LNCAP (cell line): Measurements from ENCODE around the gene CHM.

ENCODE experiments used
- TF ChIP-seq, protein P1 (sequence below): fragments of 450-650 bp; IDR thresholded peaks from 2 replicates; pipeline ENCODE4 v1.5.1; 2017; ENCODE audit warnings: mild to moderate bottlenecking

The CHM gene

DNA sequence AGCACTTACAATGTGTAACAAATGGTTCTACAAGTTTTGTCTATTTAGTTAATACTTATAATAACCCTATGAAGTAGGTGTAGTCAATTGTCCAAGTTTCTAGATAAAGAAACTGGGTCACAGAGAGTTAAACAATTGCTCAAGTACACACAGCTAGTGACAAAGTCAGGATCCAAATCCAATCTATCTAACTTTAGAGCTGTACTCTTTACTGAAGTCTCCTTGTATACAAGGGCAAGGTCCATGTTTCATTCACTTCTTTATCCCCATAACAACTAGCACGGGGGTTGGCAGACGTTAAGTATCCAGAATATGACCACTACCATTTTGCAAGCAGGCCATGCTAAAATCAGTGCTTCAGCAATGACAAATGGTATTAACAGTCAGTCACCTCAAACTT is 141.0 kb downstream of the CHM start:
- TF ChIP-seq, protein P1, sequence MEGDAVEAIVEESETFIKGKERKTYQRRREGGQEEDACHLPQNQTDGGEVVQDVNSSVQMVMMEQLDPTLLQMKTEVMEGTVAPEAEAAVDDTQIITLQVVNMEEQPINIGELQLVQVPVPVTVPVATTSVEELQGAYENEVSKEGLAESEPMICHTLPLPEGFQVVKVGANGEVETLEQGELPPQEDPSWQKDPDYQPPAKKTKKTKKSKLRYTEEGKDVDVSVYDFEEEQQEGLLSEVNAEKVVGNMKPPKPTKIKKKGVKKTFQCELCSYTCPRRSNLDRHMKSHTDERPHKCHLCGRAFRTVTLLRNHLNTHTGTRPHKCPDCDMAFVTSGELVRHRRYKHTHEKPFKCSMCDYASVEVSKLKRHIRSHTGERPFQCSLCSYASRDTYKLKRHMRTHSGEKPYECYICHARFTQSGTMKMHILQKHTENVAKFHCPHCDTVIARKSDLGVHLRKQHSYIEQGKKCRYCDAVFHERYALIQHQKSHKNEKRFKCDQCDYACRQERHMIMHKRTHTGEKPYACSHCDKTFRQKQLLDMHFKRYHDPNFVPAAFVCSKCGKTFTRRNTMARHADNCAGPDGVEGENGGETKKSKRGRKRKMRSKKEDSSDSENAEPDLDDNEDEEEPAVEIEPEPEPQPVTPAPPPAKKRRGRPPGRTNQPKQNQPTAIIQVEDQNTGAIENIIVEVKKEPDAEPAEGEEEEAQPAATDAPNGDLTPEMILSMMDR, result no peak

DNA sequence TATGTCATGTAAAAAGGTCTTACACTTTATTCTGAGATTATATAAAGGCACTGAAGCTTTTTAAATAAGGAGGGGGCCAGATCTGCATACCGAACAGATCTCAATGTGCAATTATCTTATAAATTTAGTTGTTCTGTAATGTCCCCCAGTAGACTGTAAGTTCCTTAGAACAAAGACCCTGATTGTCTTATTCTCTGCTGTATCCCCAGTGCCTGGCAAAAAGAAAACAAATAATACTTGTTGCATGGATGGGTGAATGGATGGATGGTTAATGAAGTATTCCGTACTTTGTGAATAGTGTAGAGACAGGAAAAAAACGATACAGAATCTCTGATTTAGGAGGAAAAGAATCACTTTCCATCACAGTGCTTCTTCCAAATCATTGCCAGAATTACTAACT is 141.5 kb downstream of the CHM start:
- TF ChIP-seq, protein P1, result no peak

DNA sequence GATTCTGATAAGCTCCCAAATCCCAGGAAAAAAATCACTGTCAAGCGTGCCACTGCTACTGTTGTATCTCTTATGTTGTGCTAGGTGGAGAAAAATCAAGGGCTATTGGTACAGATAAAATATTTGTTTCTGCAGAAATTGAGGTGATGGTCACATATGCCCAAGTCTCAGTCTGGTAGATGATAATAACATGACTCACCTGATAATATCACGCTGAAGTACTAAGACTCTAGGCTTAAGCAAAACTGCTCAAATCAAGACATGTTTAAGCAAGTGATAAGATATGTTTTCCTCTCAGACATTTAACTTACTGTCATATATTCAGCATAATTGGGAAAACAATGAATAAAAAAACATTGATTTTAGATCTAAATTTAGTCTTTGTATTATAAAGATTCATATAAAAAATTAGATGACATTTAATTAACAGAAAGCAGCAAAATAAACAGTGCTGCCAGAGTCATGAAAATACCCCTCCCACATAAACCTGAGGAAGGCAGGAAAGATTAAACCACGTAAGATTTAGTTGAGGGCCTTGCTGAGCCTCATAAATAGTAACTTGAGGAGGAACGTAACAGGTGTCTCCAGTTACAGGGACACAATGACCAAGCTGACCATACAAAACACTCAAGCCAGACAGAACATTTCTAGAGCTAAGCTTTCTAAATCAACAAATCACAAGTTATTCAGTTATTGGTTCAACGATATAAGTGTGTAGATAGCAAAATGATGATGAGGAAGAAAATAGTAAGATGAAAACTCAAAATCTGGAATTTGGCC is 143.5 kb downstream of the CHM start:
- TF ChIP-seq, protein P1, result no peak

GRCh38 chrX:85897362-85898126 is 149.8 kb downstream of the CHM start:
- TF ChIP-seq, protein P1, result no peak

- TF ChIP-seq, protein P1, result no peak
Observed at GRCh38 chrX:85882601-85883000, 164.8 kb downstream of the CHM start.

- TF ChIP-seq, protein P1, result no peak
Observed at GRCh38 chrX:85870585-85870984, 176.8 kb downstream of the CHM start.

GRCh38 chrX:85865324-85865723 is 182.0 kb downstream of the CHM start:
- TF ChIP-seq, protein P1, result no peak
